IMR-90 (cell line): ENCODE data around the gene BTBD17. TPM values are rescaled to one million over a fixed set of nuclear protein-coding genes. Genes with fewer than 3 reads are reported as not detected.

ENCODE experiments used
- ATAC-seq: fragments of 200-7000 bp; cut with Tn5 transposase; 2 replicates; pipeline ENCODE4 v1.9.1; 2020; ENCODE audit warnings: low read depth, mild to moderate bottlenecking, moderate library complexity
- BruUV-seq: library from RNA; stranded (reverse); fragments of 400-500 nt; replicated peaks from 2 replicates; lab custom pipeline; 2021; lab: Mats Ljungman, UMichigan
- CTCF ChIA-PET: fragments of 300-600 bp; formaldehyde crosslinking; extraction: SDS; loops from one replicate; lab custom pipeline; 2021; ENCODE audit warnings: antibody characterized with exemption; lab: Yijun Ruan, JAX
- POLR2A ChIA-PET: fragments of 300-600 bp; sonication (Branson Sonifier 250); formaldehyde crosslinking; loops from one replicate; lab custom pipeline; 2022; ENCODE audit warnings: antibody characterized with exemption; ENCODE audit not compliant: unreplicated experiment; lab: Charles Lee
- DNase-seq: peaks from one replicate; pipeline ENCODE4 v3.0.0; 2013
- H2AFZ ChIP-seq: replicated peaks from 2 replicates; pipeline ENCODE3; 2013; ENCODE audit warnings: low read length, mild to moderate bottlenecking; ENCODE audit not compliant: poor library complexity
- H2AK5ac ChIP-seq: 2 replicates; pipeline ENCODE4 v1.6.1; 2013; ENCODE audit warnings: low read depth, low read length, inconsistent platforms
- H2AK9ac ChIP-seq: replicated peaks from 2 replicates; pipeline ENCODE3; 2013; ENCODE audit warnings: mild to moderate bottlenecking, low read depth, low read length, moderate library complexity; ENCODE audit not compliant: poor library complexity
- H2BK120ac ChIP-seq: 2 replicates; pipeline ENCODE4 v1.6.1; 2013; ENCODE audit warnings: low read depth, low read length, inconsistent platforms
- H2BK15ac ChIP-seq: 3 replicates; pipeline ENCODE4 v1.6.1; 2013; ENCODE audit warnings: low read depth, low read length, inconsistent platforms
- H2BK20ac ChIP-seq: 2 replicates; pipeline ENCODE4 v1.6.1; 2013; ENCODE audit warnings: low read depth, mild to moderate bottlenecking, inconsistent platforms, low read length, moderate library complexity
- H2BK5ac ChIP-seq: 2 replicates; pipeline ENCODE4 v1.6.1; 2013; ENCODE audit warnings: mild to moderate bottlenecking, low read depth, low read length, inconsistent platforms; ENCODE audit not compliant: poor library complexity, severe bottlenecking
- H3K14ac ChIP-seq: replicated peaks from 2 replicates; pipeline ENCODE4 v1.6.1; 2013; ENCODE audit warnings: low read depth, low read length, inconsistent platforms
- H3K18ac ChIP-seq: 2 replicates; pipeline ENCODE4 v1.6.1; 2013; ENCODE audit warnings: low read depth, low read length, control low read depth
- H3K23ac ChIP-seq: 2 replicates; pipeline ENCODE4 v1.6.1; 2013; ENCODE audit warnings: low read depth, low read length, inconsistent platforms
- H3K27ac ChIP-seq: 2 replicates; pipeline ENCODE4 v1.5.1; 2013; ENCODE audit warnings: mild to moderate bottlenecking, control low read depth, low read length; ENCODE audit not compliant: insufficient read depth
- H3K27me3 ChIP-seq: 2 replicates; pipeline ENCODE4 v1.6.1; 2013; ENCODE audit warnings: low read length; ENCODE audit not compliant: control insufficient read depth, insufficient read depth
- H3K36me3 ChIP-seq: 2 replicates; pipeline ENCODE4 v1.6.1; 2013; ENCODE audit warnings: low read length, mixed read lengths; ENCODE audit not compliant: control insufficient read depth, insufficient read depth
- H3K4ac ChIP-seq: 2 replicates; pipeline ENCODE4 v1.6.1; 2013; ENCODE audit warnings: low read depth, low read length, inconsistent platforms
- H3K4me1 ChIP-seq: 2 replicates; pipeline ENCODE4 v1.6.1; 2013; ENCODE audit warnings: low read length, mixed read lengths; ENCODE audit not compliant: control insufficient read depth, insufficient read depth
- H3K4me2 ChIP-seq: 2 replicates; pipeline ENCODE4 v1.6.1; 2013; ENCODE audit warnings: low read depth, mild to moderate bottlenecking, control low read depth, low read length, moderate library complexity
- H3K4me3 ChIP-seq: 2 replicates; pipeline ENCODE4 v1.5.1; 2013; ENCODE audit warnings: low read depth, mild to moderate bottlenecking, control low read depth, low read length, moderate library complexity; ENCODE audit not compliant: insufficient read depth
- H3K56ac ChIP-seq: 2 replicates; pipeline ENCODE4 v1.6.1; 2013; ENCODE audit warnings: low read length, inconsistent platforms; ENCODE audit not compliant: insufficient read depth; ENCODE audit errors: extremely low read depth
- H3K79me1 ChIP-seq, 2 experiments: 2 replicates each; pipeline ENCODE4 v1.6.1; 2013; ENCODE audit warnings: low read length in 2 of 2, inconsistent platforms in 1 of 2, low read depth in 1 of 2
- H3K9ac ChIP-seq: 2 replicates; pipeline ENCODE4 v1.6.1; 2013; ENCODE audit warnings: low read depth, low read length, control low read depth
- H3K9me1 ChIP-seq: 2 replicates; pipeline ENCODE4 v1.6.1; 2013; ENCODE audit warnings: low read length, inconsistent platforms; ENCODE audit not compliant: insufficient read depth
- H3K9me3 ChIP-seq: 2 replicates; pipeline ENCODE4 v1.6.1; 2013; ENCODE audit warnings: low read length; ENCODE audit not compliant: control insufficient read depth, insufficient read depth
- H4K20me1 ChIP-seq: 2 replicates; pipeline ENCODE4 v1.6.1; 2013; ENCODE audit warnings: low read length, inconsistent platforms; ENCODE audit not compliant: insufficient read depth
- H4K5ac ChIP-seq: 2 replicates; pipeline ENCODE4 v1.6.1; 2013; ENCODE audit warnings: mild to moderate bottlenecking, low read depth, low read length, control low read depth
- H4K8ac ChIP-seq, 2 experiments: 2 replicates each; pipeline ENCODE4 v1.6.1; 2013; ENCODE audit warnings: low read depth in 2 of 2, low read length in 2 of 2, control low read depth in 1 of 2, inconsistent platforms in 1 of 2
- H4K91ac ChIP-seq: 2 replicates; pipeline ENCODE4 v1.6.1; 2013; ENCODE audit warnings: low read depth, low read length, inconsistent platforms; ENCODE audit not compliant: insufficient read depth
- BHLHE40 ChIP-seq: fragments of 150-350 bp; IDR thresholded peaks from 2 replicates; pipeline ENCODE4 v1.6.1; 2016; ENCODE audit warnings: mild to moderate bottlenecking, low read depth, low read length
- CEBPB ChIP-seq: IDR thresholded peaks from 2 replicates; pipeline ENCODE4 v1.6.1; 2012; ENCODE audit warnings: low read depth, low read length, improper control_type of control experiment
- ELK1 ChIP-seq: fragments of 150-350 bp; IDR thresholded peaks from 2 replicates; pipeline ENCODE4 v1.6.1; 2016; ENCODE audit warnings: low read depth, mild to moderate bottlenecking, low read length, moderate library complexity, borderline replicate concordance
- FOS ChIP-seq: fragments of 150-350 bp; IDR thresholded peaks from 2 replicates; pipeline ENCODE4 v1.6.1; 2016; ENCODE audit warnings: low read depth, low read length
- MAZ ChIP-seq: IDR thresholded peaks from 2 replicates; pipeline ENCODE4 v1.6.1; 2012; ENCODE audit warnings: low read depth, mild to moderate bottlenecking, low read length, improper control_type of control experiment, moderate library complexity, borderline replicate concordance
- MXI1 ChIP-seq: IDR thresholded peaks from 2 replicates; pipeline ENCODE4 v1.6.1; 2012; ENCODE audit warnings: low read depth, mild to moderate bottlenecking, low read length, moderate library complexity, borderline replicate concordance
- NFE2L2 ChIP-seq: fragments of 150-350 bp; IDR thresholded peaks from 2 replicates; pipeline ENCODE4 v1.6.1; 2016; ENCODE audit warnings: low read depth, mild to moderate bottlenecking, low read length
- POLR2A ChIP-seq: IDR thresholded peaks from 2 replicates; pipeline ENCODE4 v1.6.1; 2012; ENCODE audit warnings: mild to moderate bottlenecking, low read depth, low read length
- RAD21 ChIP-seq: IDR thresholded peaks from 2 replicates; pipeline ENCODE4 v1.6.1; 2012; ENCODE audit warnings: low read length, improper control_type of control experiment
- RCOR1 ChIP-seq: IDR thresholded peaks from 2 replicates; pipeline ENCODE4 v1.6.1; 2012; ENCODE audit warnings: mild to moderate bottlenecking, low read length, improper control_type of control experiment; ENCODE audit not compliant: insufficient replicate concordance
- RFX5 ChIP-seq: IDR thresholded peaks from 2 replicates; pipeline ENCODE4 v1.8.0; 2012; ENCODE audit warnings: low read depth, mild to moderate bottlenecking, low read length, moderate library complexity
- SMC3 ChIP-seq: fragments of 150-350 bp; IDR thresholded peaks from 2 replicates; pipeline ENCODE4 v1.6.1; 2016; ENCODE audit warnings: low read depth, mild to moderate bottlenecking, antibody characterized with exemption, low read length, moderate library complexity
- USF2 ChIP-seq: fragments of 150-350 bp; IDR thresholded peaks from 2 replicates; pipeline ENCODE4 v1.6.1; 2017; ENCODE audit warnings: mild to moderate bottlenecking, antibody characterized with exemption, low read length, low read depth
- WGBS, 2 experiments: methylation state at CpG; one replicate each; pipeline versions ENCODE4 v1.1.5 to v1.1.7; 2013; ENCODE audit warnings: missing lambda C conversion rate in 2 of 2; ENCODE audit not compliant: insufficient read length in 1 of 2; ENCODE audit errors: extremely low coverage in 2 of 2; 5-methylcytosine and 5-hydroxymethylcytosine counted together
- dilution Hi-C: fragments of 300-500 bp; cut with HindIII; formaldehyde crosslinking; loops from one replicate; pipeline ENCODE4 v1.14.3; 2018; ENCODE audit warnings: low sequenced_read_pairs; ENCODE audit not compliant: unreplicated experiment
- in situ Hi-C: fragments of 300-500 bp; cut with MboI; formaldehyde crosslinking; loops from 3 replicates; pipeline ENCODE4 v1.14.3; 2019; ENCODE audit warnings: low sequenced_read_pairs, inconsistent platforms, mixed read lengths
- intact Hi-C: fragments of 100-400 bp; cut with micrococcal nuclease; formaldehyde crosslinking; loops from 2 replicates; pipeline ENCODE4 v1.10.0; 2022
- polyA plus RNA-seq, 3 experiments: library from polyadenylated mRNA; depleted of rRNA; stranded (reverse); fragments of >200 nt; gene quantifications; 2 replicates each; pipeline ENCODE4 v1.2.3, GENCODE V29; 2012; ENCODE audit warnings: low replicate concordance in 1 of 3
- total RNA-seq: library from RNA; depleted of rRNA; stranded (reverse); fragments of >200 nt; gene quantifications from 2 replicates; pipeline ENCODE4 v1.2.3, GENCODE V29; 2012
- TF ChIP-seq, protein P1 (sequence below): conservative IDR thresholded peaks from 2 replicates; pipeline ENCODE4 v1.5.1; 2012; ENCODE audit warnings: mild to moderate bottlenecking, low read depth, low read length, improper control_type of control experiment

The BTBD17 gene
- total and polyA plus RNA-seq, 2 of the 4 experiments (the other 2 are of a cell fraction) = not detected

DNA sequence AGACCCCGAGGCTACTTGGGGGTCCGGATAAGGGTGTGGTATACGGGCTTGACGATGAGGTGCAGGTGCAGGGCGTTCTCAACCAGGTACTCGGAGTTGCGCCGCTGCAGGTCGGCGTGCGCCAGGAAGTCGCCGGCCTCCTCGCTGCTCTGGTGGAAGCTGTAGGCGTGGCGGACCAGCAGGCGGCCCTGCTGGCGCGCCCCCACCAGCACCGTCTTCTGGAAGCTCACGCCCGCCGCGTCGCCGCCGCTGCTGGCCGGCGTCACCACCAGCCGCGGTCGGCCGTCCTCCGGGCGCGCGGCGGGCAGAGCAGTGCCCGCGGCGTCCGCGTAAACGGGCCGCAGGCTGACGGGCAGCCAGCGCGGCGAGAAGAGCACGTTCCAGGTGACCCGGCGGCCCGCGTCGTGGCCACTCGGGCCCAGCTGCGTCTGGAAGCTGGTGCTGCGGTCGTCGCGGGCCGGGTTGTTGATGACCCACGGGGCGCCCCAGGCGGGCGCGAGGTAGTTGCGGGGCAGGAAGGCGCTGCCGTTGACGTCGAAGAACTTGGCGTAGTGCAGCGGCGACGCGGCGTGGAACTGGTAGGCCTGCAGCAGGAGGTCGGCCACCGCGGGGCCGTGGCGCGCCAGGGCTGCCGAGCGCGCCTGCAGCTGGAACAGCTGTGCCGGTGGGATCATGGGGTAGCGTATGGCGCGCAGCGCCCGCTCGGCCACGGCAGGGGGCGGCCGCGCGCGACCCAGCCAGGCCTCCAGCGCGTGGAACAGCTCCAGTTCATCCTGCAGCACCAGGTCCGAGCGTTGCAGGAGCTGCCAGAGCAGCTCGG lies 4.8 kb downstream of the BTBD17 start:
- no peak overlapping the region for H3K23ac ChIP-seq
- in situ Hi-C loops (no loop called here), dilution Hi-C loops (no loop called here), intact Hi-C loops (no loop called here)
- no peaks in the 10 kb centered on the region for H3K4me1 ChIP-seq
- H2AK5ac ChIP-seq = no peak overlapping the region
- no peak overlapping the region for H3K14ac ChIP-seq
- 3% methylated on average over 58 of the region's 105 CpGs; no CpG with 5 or more reads in 1 of the 2 experiments for WGBS, 2 experiments
- H3K27ac ChIP-seq = no peak overlapping the region
- H3K9me1 ChIP-seq = no peaks in the 10 kb centered on the region
- DNase-seq (no peak), ATAC-seq (no peak)
- H3K4me2 ChIP-seq = no peak overlapping the region
- no peak overlapping the region for H3K4me3 ChIP-seq
- no peak overlapping the region for H4K91ac ChIP-seq
- no peak overlapping the region for H2BK120ac ChIP-seq
- no peak overlapping the region for H2AK9ac ChIP-seq
- TF ChIP-seq FOS (no peak), CEBPB (no peak), RFX5 (no peak), MXI1 (no peak), BHLHE40 (no peak), RCOR1 (no peak), NFE2L2 (no peak), USF2 (no peak), POLR2A (no peak), SMC3 (no peak), RAD21 (no peak), ELK1 (no peak), MAZ (no peak)
- TF ChIP-seq, protein P1, sequence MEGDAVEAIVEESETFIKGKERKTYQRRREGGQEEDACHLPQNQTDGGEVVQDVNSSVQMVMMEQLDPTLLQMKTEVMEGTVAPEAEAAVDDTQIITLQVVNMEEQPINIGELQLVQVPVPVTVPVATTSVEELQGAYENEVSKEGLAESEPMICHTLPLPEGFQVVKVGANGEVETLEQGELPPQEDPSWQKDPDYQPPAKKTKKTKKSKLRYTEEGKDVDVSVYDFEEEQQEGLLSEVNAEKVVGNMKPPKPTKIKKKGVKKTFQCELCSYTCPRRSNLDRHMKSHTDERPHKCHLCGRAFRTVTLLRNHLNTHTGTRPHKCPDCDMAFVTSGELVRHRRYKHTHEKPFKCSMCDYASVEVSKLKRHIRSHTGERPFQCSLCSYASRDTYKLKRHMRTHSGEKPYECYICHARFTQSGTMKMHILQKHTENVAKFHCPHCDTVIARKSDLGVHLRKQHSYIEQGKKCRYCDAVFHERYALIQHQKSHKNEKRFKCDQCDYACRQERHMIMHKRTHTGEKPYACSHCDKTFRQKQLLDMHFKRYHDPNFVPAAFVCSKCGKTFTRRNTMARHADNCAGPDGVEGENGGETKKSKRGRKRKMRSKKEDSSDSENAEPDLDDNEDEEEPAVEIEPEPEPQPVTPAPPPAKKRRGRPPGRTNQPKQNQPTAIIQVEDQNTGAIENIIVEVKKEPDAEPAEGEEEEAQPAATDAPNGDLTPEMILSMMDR = no peak
- H3K4ac ChIP-seq = no peak overlapping the region
- no peaks in the 10 kb centered on the region for H3K79me1 ChIP-seq
- no peak overlapping the region for H3K18ac ChIP-seq
- H4K8ac ChIP-seq = no peak overlapping the region
- no peak overlapping the region for H2BK5ac ChIP-seq
- no peak overlapping the region for H3K9ac ChIP-seq
- no peak overlapping the region for H3K56ac ChIP-seq
- no peak overlapping the region for H2BK20ac ChIP-seq
- H2AFZ ChIP-seq = no peak overlapping the region
- BruUV-seq = no TSS peak
- no peaks in the 10 kb centered on the region for H3K36me3 ChIP-seq
- H3K27me3 ChIP-seq = peaks cover 16% of the 10 kb centered on the region; the same call in 1 of the 2 replicates
- no peaks in the 10 kb centered on the region for H4K20me1 ChIP-seq
- ChIA-PET POLR2A (no interaction called here), CTCF (no interaction called here)
- H4K5ac ChIP-seq = no peak overlapping the region
- H2BK15ac ChIP-seq = no peak overlapping the region
- H3K9me3 ChIP-seq = no peaks in the 10 kb centered on the region
